GM18907 (cell line): ENCODE measurements around the gene ATL1.
"Not testable (repeated sequence)": the region's sequence is repeated elsewhere in the genome, so short reads cannot be mapped to it uniquely, and the experiment has no call there.

Experiments used
- ATAC-seq: cut with Tn5 transposase; IDR thresholded peaks from one replicate; pipeline ENCODE4 v1.9.1; 2021; ENCODE audit warnings: mild to moderate bottlenecking, moderate library complexity; ENCODE audit not compliant: unreplicated experiment

The ATL1 gene

GRCh38 chr14:50534416-50534815, 25.5 kb upstream of the ATL1 start:
- no peak for ATAC-seq

- no peak for ATAC-seq
Observed at GRCh38 chr14:50534997-50535396, 24.9 kb upstream of the ATL1 start.

- ATAC-seq: not testable (repeated sequence)
Observed at GRCh38 chr14:50538034-50538433, 21.9 kb upstream of the ATL1 start.

- no peak for ATAC-seq
Observed at GRCh38 chr14:50539051-50539450, 20.9 kb upstream of the ATL1 start.

GRCh38 chr14:50541159-50541567, 18.8 kb upstream of the ATL1 start:
- no peak for ATAC-seq

- ATAC-seq: peak; percentile 63
Observed at GRCh38 chr14:50542941-50543418, 17.0 kb upstream of the ATL1 start.

GRCh38 chr14:50544911-50545310, 15.0 kb upstream of the ATL1 start:
- ATAC-seq: no peak

- no peak for ATAC-seq
Observed at GRCh38 chr14:50545618-50546017, 14.3 kb upstream of the ATL1 start.

GRCh38 chr14:50550294-50550693, 9.7 kb upstream of the ATL1 start:
- no peak for ATAC-seq

GRCh38 chr14:50551877-50552276, 8.1 kb upstream of the ATL1 start:
- ATAC-seq: no peak

- not testable (repeated sequence) for ATAC-seq
Observed at GRCh38 chr14:50552796-50553195, 7.1 kb upstream of the ATL1 start.

GRCh38 chr14:50560931-50561285, 963 bp downstream of the ATL1 start:
- ATAC-seq: no peak

GRCh38 chr14:50562841-50563240, 2.9 kb downstream of the ATL1 start:
- no peak for ATAC-seq

- no peak for ATAC-seq
Observed at GRCh38 chr14:50569714-50570274, 9.8 kb downstream of the ATL1 start.

GRCh38 chr14:50573862-50574261, 13.9 kb downstream of the ATL1 start:
- ATAC-seq: no peak

- ATAC-seq: no peak
Observed at GRCh38 chr14:50575769-50576168, 15.8 kb downstream of the ATL1 start.

- no peak for ATAC-seq
Observed at GRCh38 chr14:50577982-50578381, 18.0 kb downstream of the ATL1 start.

- ATAC-seq: no peak
Observed at GRCh38 chr14:50578433-50578832, 18.5 kb downstream of the ATL1 start.

- no peak for ATAC-seq
Observed at GRCh38 chr14:50590464-50590863, 30.5 kb downstream of the ATL1 start.

GRCh38 chr14:50594577-50595316, 34.8 kb downstream of the ATL1 start:
- ATAC-seq: no peak

- ATAC-seq: no peak
Observed at GRCh38 chr14:50598765-50599164, 38.8 kb downstream of the ATL1 start.

GRCh38 chr14:50599700-50600444, 39.9 kb downstream of the ATL1 start:
- ATAC-seq: no peak
